Mucosa of descending colon (tissue), 3 donors: ENCODE data around the gene CLTC. TPM values are rescaled to one million over a fixed set of nuclear protein-coding genes. Genes with fewer than 3 reads are reported as not detected.

ENCODE experiments used
- ATAC-seq: fragments of 200-7000 bp; cut with Tn5 transposase; one replicate; pipeline ENCODE4 v1.9.1; 2020; ENCODE audit warnings: mild to moderate bottlenecking, moderate library complexity
- DNase-seq, 3 donors: peaks; one replicate each; pipeline ENCODE4 v3.0.0-alpha.2; 2020
- H3K36me3 ChIP-seq: fragments of 200-600 bp; one replicate; pipeline ENCODE4 v1.8.0; 2021; ENCODE audit warnings: low read depth, mild to moderate bottlenecking
- H3K4me1 ChIP-seq: fragments of 200-600 bp; one replicate; pipeline ENCODE4 v1.8.0; 2021; ENCODE audit warnings: low read depth, mild to moderate bottlenecking
- H3K4me3 ChIP-seq: fragments of 200-600 bp; one replicate; pipeline ENCODE4 v1.8.0; 2021; ENCODE audit warnings: mild to moderate bottlenecking
- H3K9me3 ChIP-seq: fragments of 200-600 bp; one replicate; pipeline ENCODE4 v1.8.0; 2021; ENCODE audit warnings: mild to moderate bottlenecking
- CTCF ChIP-seq: fragments of 200-600 bp; IDR thresholded peaks from one replicate; pipeline ENCODE4 v1.8.0; 2022; ENCODE audit warnings: antibody characterized with exemption, mild to moderate bottlenecking
- intact Hi-C, 2 donors: fragments of 100-400 bp; cut with DNase I in 1 of 2; cut with micrococcal nuclease in 1 of 2; formaldehyde crosslinking; loops; one replicate each; pipeline versions ENCODE4 v1.11.0 to v1.11.1; 2022; cut with DNase I, micrococcal nuclease
- total RNA-seq, 3 donors: library from RNA; stranded (reverse); fragmentation: NEBNext Ultra II Directional in 2 of 3; extraction: Animal tissue kit (Norgen Biotek cat#: 25700) in 2 of 3; gene quantifications; one replicate each; pipeline versions ENCODE4 v1.2.1 to v1.2.4, GENCODE V29; 2021 to 2023
- donor health status: DM: no; HTN: no; CAD: no; lungs with moderate emphysema.
- donor health status: DM: no; HTN: no; CAD: no.
- donor health status: DM: no; HTN: yes; CAD: no.

CLTC gene
- total RNA-seq, 3 donors from 2014 or later, result 264 to 306 (median 286) TPM

- Histone ChIP-seq H3K36me3 (no peaks in the 10 kb centered on the region), H3K9me3 (no peaks in the 10 kb centered on the region), H3K4me1 (peaks cover 48% of the 10 kb centered on the region), H3K4me3 (no peak overlapping the region)
- no peak for ATAC-seq
- no peak for DNase-seq
- TF ChIP-seq CTCF, result no peak
- intact Hi-C loops, result no loop called here
Measured at GRCh38 chr17:59725691-59726090, 106.0 kb downstream of the CLTC start.

GRCh38 chr17:59727817-59728533, 108.3 kb downstream of the CLTC start:
- ATAC-seq, result no peak
- no peak for DNase-seq
- TF ChIP-seq CTCF, result no peak
- no peak overlapping the region for H3K4me3 ChIP-seq
- H3K36me3 ChIP-seq, result no peaks in the 10 kb centered on the region
- no peaks in the 10 kb centered on the region for H3K9me3 ChIP-seq
- H3K4me1 ChIP-seq, result peaks cover 42% of the 10 kb centered on the region
- intact Hi-C loops, result no loop called here

GRCh38 chr17:59730268-59730834, 110.7 kb downstream of the CLTC start:
- H3K4me3 ChIP-seq, result no peak overlapping the region
- intact Hi-C loops, result no loop called here
- H3K9me3 ChIP-seq, result no peaks in the 10 kb centered on the region
- H3K36me3 ChIP-seq, result no peaks in the 10 kb centered on the region
- TF ChIP-seq CTCF, result no peak
- peaks cover 39% of the 10 kb centered on the region for H3K4me1 ChIP-seq
- ATAC-seq, result no peak
- no peak for DNase-seq

GRCh38 chr17:59733697-59734096, 114.0 kb downstream of the CLTC start:
- no peak for TF ChIP-seq CTCF
- H3K4me1 ChIP-seq, result peaks cover 38% of the 10 kb centered on the region
- ATAC-seq, result no peak

GRCh38 chr17:59734226-59734625, 114.5 kb downstream of the CLTC start:
- no peak for TF ChIP-seq CTCF
- Histone ChIP-seq H3K36me3 (no peaks in the 10 kb centered on the region), H3K4me1 (peaks cover 33% of the 10 kb centered on the region), H3K9me3 (no peaks in the 10 kb centered on the region), H3K4me3 (no peak overlapping the region)
- DNase-seq, result peak in 1 of 3 donors; percentile 57
- intact Hi-C loops, result no loop called here
- ATAC-seq, result peak; percentile 89

More at GRCh38 chr17:59733697-59734096, 114.0 kb downstream of the CLTC start:
- Histone ChIP-seq H3K9me3 (no peaks in the 10 kb centered on the region), H3K36me3 (no peaks in the 10 kb centered on the region), H3K4me3 (no peak overlapping the region)
- DNase-seq, result no peak
- intact Hi-C loops, result no loop called here
